Pancreas (tissue), 10 donors: Measurements from ENCODE around the gene ABCC10. TPM values are rescaled to one million over a fixed set of nuclear protein-coding genes. Genes with fewer than 3 reads are reported as not detected.
"Not testable (repeated sequence)": the region's sequence is repeated elsewhere in the genome, so short reads cannot be mapped to it uniquely, and the experiment has no call there.

ENCODE experiments used
- ATAC-seq, 4 donors: fragments of 200-7000 bp; cut with Tn5 transposase; one replicate each; pipeline versions ENCODE4 v1.8.0 to v1.9.1; 2020; ENCODE audit warnings: mild to moderate bottlenecking in 4 of 4, moderate library complexity in 4 of 4
- DNase-seq, 6 donors: peaks; one replicate each; pipeline ENCODE4 v3.0.0-alpha.2; 2020
- FAIRE-seq: peaks from 2 replicates; lab custom pipeline; 2012; peaks lifted over from hg19 to GRCh38; lab: Jason Lieb, UNC
- H3K27ac ChIP-seq, 4 donors: fragments of 200-600 bp; sonication (generic); 1 replicate in 3 of 4; 2 replicates in 1 of 4; pipeline versions ENCODE4 v1.5.0 to v1.8.0; 2020
- H3K27me3 ChIP-seq, 4 donors: fragments of 200-600 bp; one replicate each; pipeline ENCODE4 v1.8.0; 2021
- H3K36me3 ChIP-seq, 3 donors: fragments of 200-600 bp; sonication (generic) in 1 of 3; one replicate each; pipeline versions ENCODE4 v1.5.0 to v1.8.0; 2020 to 2021
- H3K4me1 ChIP-seq, 3 donors: fragments of 200-600 bp; one replicate each; pipeline ENCODE4 v1.8.0; 2021
- H3K4me3 ChIP-seq, 4 donors: fragments of 200-600 bp; sonication (generic) in 2 of 4; one replicate each; pipeline versions ENCODE4 v1.5.0 to v1.8.0; 2020 to 2021
- H3K9me3 ChIP-seq, 4 donors: fragments of 200-600 bp; one replicate each; pipeline ENCODE4 v1.8.0; 2021
- CTCF ChIP-seq, 4 donors: fragments of 200-600 bp; sonication (generic) in 3 of 4; IDR thresholded peaks; one replicate each; pipeline versions ENCODE4 v1.5.0 to v1.8.0; 2021; ENCODE audit warnings: antibody characterized with exemption in 4 of 4
- WGBS, 2 donors: extraction: QIAGEN DNeasy Blood & Tissue Kit; methylation state at CpG; one replicate each; pipeline ENCODE4 v1.1.7; 2013; 5-methylcytosine and 5-hydroxymethylcytosine counted together
- intact Hi-C, 3 donors: fragments of 100-400 bp; cut with DNase I; formaldehyde crosslinking; loops; one replicate each; pipeline versions ENCODE4 v1.11.1 to v1.14.2; 2022
- polyA plus RNA-seq, 2 donors: library from polyadenylated mRNA; stranded (reverse); fragments of 200-250 nt; gene quantifications; one replicate each; pipeline ENCODE4 v1.2.3, GENCODE V29; 2013
- total RNA-seq, 6 donors: library from RNA; stranded (reverse); fragmentation: NEBNext Ultra II Directional in 4 of 6; extraction: Animal tissue kit (Norgen Biotek cat#: 25700) in 4 of 6; gene quantifications; one replicate each; pipeline versions ENCODE4 v1.2.1 to v1.2.4, GENCODE V29; 2021 to 2023
- donor health status: healthy with polysubstance abuse.
- donor health status: DM: no; HTN: no; CAD: no; lungs with moderate emphysema.
- donor health status: DM: no; HTN: no; CAD: no.
- donor health status: control.
- donor health status: control.
- donor health status: Bipolar disorder and iron deficiency.
- donor health status: DM: yes; HTN: yes; CAD: no.
- donor health status: DM: no; HTN: no; CAD: no.
- donor health status: DM: no; HTN: no; CAD: no.
- donor health status: DM: yes; HTN: yes; CAD: no.

The ABCC10 gene
- total and polyA plus RNA-seq, 8 donors, result 14.0 to 54.8 (median 19.9) TPM

GRCh38 chr6:43459535-43459934 is 32.2 kb downstream of the ABCC10 start:
- Histone ChIP-seq H3K36me3 (no peaks in the 10 kb centered on the region), H3K9me3 (no peaks in the 10 kb centered on the region), H3K27me3 (peaks cover 0 to 10% (median 0%) of the 10 kb centered on the region in 4 donors), H3K4me1 (peaks cover 0 to 3% (median 0%) of the 10 kb centered on the region in 3 donors), H3K27ac (no peak overlapping the region), H3K4me3 (no peak overlapping the region)
- ATAC-seq (no peak), DNase-seq (no peak), FAIRE-seq (no peak)
- intact Hi-C loops, result loop anchor here in 1 of 3 donors (10.0 kb wide), 1 partner anchor 45 kb away; no protein-coding TSS in a partner anchor
- TF ChIP-seq CTCF (IDR thresholded peaks at IDR 0.05), result no peak
- WGBS, 2 donors, result 64 to 67% methylated on average over 1 of the region's 1 CpG

GRCh38 chr6:43460032-43460431 is 32.7 kb downstream of the ABCC10 start:
- 64 to 76% methylated on average over 4 of the region's 4 CpGs for WGBS, 2 donors
- no peak overlapping the region for H3K4me3 ChIP-seq
- ATAC-seq (no peak), DNase-seq (peak in 1 of 6 donors; percentile 2), FAIRE-seq (no peak)
- H3K9me3 ChIP-seq, result no peaks in the 10 kb centered on the region
- peaks cover 0 to 10% (median 0%) of the 10 kb centered on the region in 4 donors for H3K27me3 ChIP-seq
- no peaks in the 10 kb centered on the region for H3K36me3 ChIP-seq
- H3K4me1 ChIP-seq, result peaks cover 0 to 3% (median 0%) of the 10 kb centered on the region in 3 donors
- TF ChIP-seq CTCF (IDR thresholded peaks at IDR 0.05), result no peak
- no peak overlapping the region for H3K27ac ChIP-seq
- intact Hi-C loops, result no loop called here

DNA sequence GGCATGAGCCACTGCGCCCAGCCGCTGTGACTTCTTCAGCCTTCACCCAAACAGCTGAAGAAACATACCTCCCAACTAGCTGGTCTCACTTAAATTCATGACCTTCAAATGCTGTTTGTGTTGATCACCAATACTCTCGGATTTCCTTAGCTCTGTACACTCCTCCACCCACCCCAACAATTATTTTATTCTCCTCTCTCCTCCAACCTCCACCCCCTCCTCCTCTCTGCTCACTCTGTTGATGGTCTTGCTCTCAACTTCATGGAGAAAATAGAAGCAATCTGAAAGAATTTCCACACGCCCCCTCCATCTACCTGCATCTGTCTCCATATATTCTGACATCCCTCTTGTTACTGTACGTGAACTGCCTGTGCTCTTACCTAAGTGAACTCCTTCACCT is 34.6 kb downstream of the ABCC10 start:
- H3K9me3 ChIP-seq, result no peaks in the 10 kb centered on the region
- intact Hi-C loops, result no loop called here
- H3K27ac ChIP-seq, result no peak overlapping the region
- H3K27me3 ChIP-seq, result peaks cover 0 to 9% (median 0%) of the 10 kb centered on the region in 4 donors
- WGBS, 2 donors, result 34 to 38% methylated on average over 5 of the region's 5 CpGs
- TF ChIP-seq CTCF (IDR thresholded peaks at IDR 0.05), result no peak
- no peak overlapping the region for H3K4me3 ChIP-seq
- ATAC-seq (no peak), DNase-seq (no peak), FAIRE-seq (no peak)
- no peaks in the 10 kb centered on the region for H3K4me1 ChIP-seq
- no peaks in the 10 kb centered on the region for H3K36me3 ChIP-seq

GRCh38 chr6:43464337-43464736 is 37.0 kb downstream of the ABCC10 start:
- WGBS, 2 donors, result 61 to 75% methylated on average over 8 of the region's 8 CpGs
- Histone ChIP-seq H3K4me1 (no peaks in the 10 kb centered on the region), H3K9me3 (no peaks in the 10 kb centered on the region), H3K27ac (no peak overlapping the region), H3K4me3 (no peak overlapping the region), H3K36me3 (no peaks in the 10 kb centered on the region), H3K27me3 (peaks cover 0 to 7% (median 0%) of the 10 kb centered on the region in 4 donors)
- FAIRE-seq (no peak), ATAC-seq (no peak), DNase-seq (no peak)
- intact Hi-C loops, result no loop called here
- no peak for TF ChIP-seq CTCF (IDR thresholded peaks at IDR 0.05)

GRCh38 chr6:43465948-43466347 is 38.6 kb downstream of the ABCC10 start:
- no peaks in the 10 kb centered on the region for H3K9me3 ChIP-seq
- H3K36me3 ChIP-seq, result no peaks in the 10 kb centered on the region
- peaks cover 0 to 4% (median 0%) of the 10 kb centered on the region in 4 donors for H3K27me3 ChIP-seq
- FAIRE-seq (no peak), DNase-seq (no peak), ATAC-seq (no peak)
- intact Hi-C loops, result no loop called here
- H3K4me3 ChIP-seq, result no peak overlapping the region
- H3K27ac ChIP-seq, result no peak overlapping the region
- no peaks in the 10 kb centered on the region for H3K4me1 ChIP-seq
- no peak for TF ChIP-seq CTCF (IDR thresholded peaks at IDR 0.05)
- 41 to 46% methylated on average over 2 of the region's 2 CpGs for WGBS, 2 donors

GRCh38 chr6:43467265-43467664 is 39.9 kb downstream of the ABCC10 start:
- H3K27ac ChIP-seq, H3K36me3 ChIP-seq, H3K4me1 ChIP-seq, H3K9me3 ChIP-seq, H3K27me3 ChIP-seq, ATAC-seq, FAIRE-seq, H3K4me3 ChIP-seq, DNase-seq, intact Hi-C loops: not testable (repeated sequence)
- WGBS, 2 donors, result 59 to 65% methylated on average over 5 of the region's 5 CpGs
